ENCODE results near the gene CDH4.

The CDH4 gene

DNA sequence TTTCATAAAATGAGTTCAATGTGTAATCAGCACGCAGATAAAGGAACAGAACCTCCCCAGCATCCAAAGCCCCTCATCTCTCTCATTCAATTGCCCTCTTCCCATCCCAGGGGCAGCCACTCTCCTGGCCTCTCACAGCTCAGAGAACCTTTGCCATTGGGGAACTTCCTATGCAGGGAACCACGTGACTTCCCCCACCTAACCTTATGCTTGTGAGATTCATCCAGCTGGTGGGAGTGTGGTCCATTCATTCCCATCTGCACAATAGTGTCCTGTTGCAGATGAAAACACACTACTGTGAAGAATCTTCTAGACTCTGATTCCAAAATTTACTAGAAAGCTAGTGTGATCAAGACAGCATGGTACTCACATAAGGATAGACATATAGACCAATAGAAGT lies 299.3 kb downstream of the CDH4 start:
- no peak for DNase-seq
- H3K4me1 ChIP-seq (ENCODE audit: control insufficient read depth, low read depth, low read length): no peaks in the 10 kb centered on the region
- no peak overlapping the region for H2BK120ac ChIP-seq (ENCODE audit: low read depth, low read length)
- no CpG with 5 or more reads among the region's 2 CpGs for WGBS (ENCODE audit: extremely low coverage, insufficient coverage, low lambda C conversion rate)
- no peak overlapping the region for H3K18ac ChIP-seq (ENCODE audit: low read length)
- H3K4ac ChIP-seq (ENCODE audit: low read depth, low read length): no peak overlapping the region
- no peak overlapping the region for H2BK15ac ChIP-seq (replicated peaks; ENCODE audit: low read depth)
- H3K79me1 ChIP-seq (ENCODE audit: low read length): no peaks in the 10 kb centered on the region
- no peak overlapping the region for H3K4me3 ChIP-seq (ENCODE audit: low read length)
- no peaks in the 10 kb centered on the region for H3K36me3 ChIP-seq (ENCODE audit: control insufficient read depth, insufficient read depth, low read length)
- no peak overlapping the region for H4K5ac ChIP-seq (ENCODE audit: low read length)
- no peak overlapping the region for H3K4me2 ChIP-seq (ENCODE audit: low read length)
- no peak overlapping the region for H3K56ac ChIP-seq (ENCODE audit: low read length)
- H3K79me2 ChIP-seq (ENCODE audit: control insufficient read depth, insufficient read depth, low read length): no peaks in the 10 kb centered on the region
- H3K27ac ChIP-seq (ENCODE audit: low read depth, low read length): no peak overlapping the region
- no peaks in the 10 kb centered on the region for H3K27me3 ChIP-seq (ENCODE audit: insufficient read depth, low read length, poor library complexity)
- H2AK5ac ChIP-seq (ENCODE audit: low read length): no peak overlapping the region
- H2BK5ac ChIP-seq (ENCODE audit: low read length): no peak overlapping the region
- H4K8ac ChIP-seq (ENCODE audit: low read depth, low read length): no peak overlapping the region
- H3K23ac ChIP-seq (ENCODE audit: low read length): no peak overlapping the region
- H3K9ac ChIP-seq (ENCODE audit: low read length): no peak overlapping the region

DNA sequence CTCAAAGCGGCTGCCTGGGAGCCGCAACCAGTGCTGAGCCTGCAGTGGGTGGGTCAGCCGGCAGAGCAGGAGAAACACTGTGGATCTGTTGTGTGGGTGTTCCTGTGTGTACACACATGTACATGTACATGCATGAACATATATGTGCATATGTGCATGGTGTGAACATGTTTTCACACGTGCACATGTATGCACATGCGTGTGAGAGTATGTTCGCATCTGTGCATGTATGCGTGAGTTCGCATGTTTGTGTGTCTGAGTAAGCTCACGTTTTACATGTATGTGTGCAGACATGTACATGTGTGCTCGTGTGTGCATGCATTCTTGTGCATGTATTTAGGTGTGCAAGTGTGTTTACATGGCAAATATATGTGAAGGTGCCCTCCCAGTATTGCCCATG lies 302.6 kb downstream of the CDH4 start:
- Histone ChIP-seq H4K8ac (ENCODE audit: low read depth, low read length) (no peak overlapping the region), H3K27me3 (ENCODE audit: insufficient read depth, low read length, poor library complexity) (no peaks in the 10 kb centered on the region), H3K4ac (ENCODE audit: low read depth, low read length) (no peak overlapping the region), H2BK5ac (ENCODE audit: low read length) (no peak overlapping the region), H3K9ac (ENCODE audit: low read length) (no peak overlapping the region), H3K18ac (ENCODE audit: low read length) (no peak overlapping the region), H3K79me1 (ENCODE audit: low read length) (no peaks in the 10 kb centered on the region), H3K79me2 (ENCODE audit: control insufficient read depth, insufficient read depth, low read length) (no peaks in the 10 kb centered on the region), H3K4me2 (ENCODE audit: low read length) (no peak overlapping the region), H2AK5ac (ENCODE audit: low read length) (no peak overlapping the region), H3K36me3 (ENCODE audit: control insufficient read depth, insufficient read depth, low read length) (no peaks in the 10 kb centered on the region), H3K56ac (ENCODE audit: low read length) (no peak overlapping the region), H3K27ac (ENCODE audit: low read depth, low read length) (no peak overlapping the region), H2BK15ac (replicated peaks; ENCODE audit: low read depth) (no peak overlapping the region), H3K23ac (ENCODE audit: low read length) (no peak overlapping the region), H2BK120ac (ENCODE audit: low read depth, low read length) (no peak overlapping the region), H3K4me1 (ENCODE audit: control insufficient read depth, low read depth, low read length) (peaks cover 3% of the 10 kb centered on the region), H4K5ac (ENCODE audit: low read length) (no peak overlapping the region), H3K4me3 (ENCODE audit: low read length) (no peak overlapping the region)
- DNase-seq: no peak
- no CpG with 5 or more reads among the region's 10 CpGs for WGBS (ENCODE audit: extremely low coverage, insufficient coverage, low lambda C conversion rate)

DNA sequence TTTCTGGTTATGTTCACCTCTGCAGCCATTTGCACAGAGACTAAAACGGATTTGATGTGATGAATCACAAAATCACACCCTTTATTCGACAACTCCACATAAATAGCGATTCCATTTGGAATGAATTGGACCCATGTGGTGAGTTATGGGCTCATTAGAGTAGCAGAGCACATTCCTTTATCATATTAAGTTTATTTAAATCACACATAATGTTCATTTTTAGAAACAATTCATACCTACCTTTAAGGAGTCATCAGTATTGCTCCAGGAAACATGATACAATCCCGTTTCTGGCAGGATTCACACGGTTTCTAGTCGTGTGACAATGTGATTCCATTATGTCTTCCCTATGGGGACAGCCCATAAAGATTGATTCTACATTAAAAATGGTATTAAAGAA lies 303.5 kb downstream of the CDH4 start:
- Histone ChIP-seq H3K4me3 (ENCODE audit: low read length) (no peak overlapping the region), H4K8ac (ENCODE audit: low read depth, low read length) (no peak overlapping the region), H3K18ac (ENCODE audit: low read length) (no peak overlapping the region), H2BK15ac (replicated peaks; ENCODE audit: low read depth) (no peak overlapping the region), H3K27ac (ENCODE audit: low read depth, low read length) (no peak overlapping the region), H3K4me2 (ENCODE audit: low read length) (no peak overlapping the region), H3K79me1 (ENCODE audit: low read length) (no peaks in the 10 kb centered on the region), H2BK5ac (ENCODE audit: low read length) (no peak overlapping the region), H2AK5ac (ENCODE audit: low read length) (no peak overlapping the region), H4K5ac (ENCODE audit: low read length) (no peak overlapping the region), H3K9ac (ENCODE audit: low read length) (no peak overlapping the region), H3K79me2 (ENCODE audit: control insufficient read depth, insufficient read depth, low read length) (no peaks in the 10 kb centered on the region), H3K56ac (ENCODE audit: low read length) (no peak overlapping the region), H3K4me1 (ENCODE audit: control insufficient read depth, low read depth, low read length) (peaks cover 6% of the 10 kb centered on the region), H3K23ac (ENCODE audit: low read length) (no peak overlapping the region), H3K36me3 (ENCODE audit: control insufficient read depth, insufficient read depth, low read length) (no peaks in the 10 kb centered on the region), H3K27me3 (ENCODE audit: insufficient read depth, low read length, poor library complexity) (no peaks in the 10 kb centered on the region), H2BK120ac (ENCODE audit: low read depth, low read length) (no peak overlapping the region), H3K4ac (ENCODE audit: low read depth, low read length) (no peak overlapping the region)
- no CpG with 5 or more reads among the region's 6 CpGs for WGBS (ENCODE audit: extremely low coverage, insufficient coverage, low lambda C conversion rate)
- no peak for DNase-seq

DNA sequence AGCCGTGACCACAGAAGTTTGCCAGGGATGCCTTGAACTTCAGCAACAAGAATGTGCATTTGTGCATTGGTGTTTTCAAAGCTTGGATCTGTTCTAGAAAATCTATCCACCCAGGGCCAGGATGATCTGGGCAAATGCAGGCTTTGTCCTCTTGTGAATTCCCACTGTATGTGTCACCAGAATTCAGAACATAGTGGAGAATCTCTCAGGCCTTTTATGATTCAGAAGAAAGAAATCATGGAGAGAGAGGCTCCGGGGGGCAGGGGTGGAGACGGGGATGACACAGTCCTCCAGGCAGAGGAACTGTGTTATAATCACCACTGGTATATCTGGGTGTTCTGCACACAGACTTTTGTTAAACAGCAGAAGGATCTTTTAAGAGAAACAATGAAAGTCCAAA lies 304.1 kb downstream of the CDH4 start:
- Histone ChIP-seq H3K4me1 (ENCODE audit: control insufficient read depth, low read depth, low read length) (peaks cover 6% of the 10 kb centered on the region), H3K79me1 (ENCODE audit: low read length) (no peaks in the 10 kb centered on the region), H2AK5ac (ENCODE audit: low read length) (no peak overlapping the region), H2BK15ac (replicated peaks; ENCODE audit: low read depth) (no peak overlapping the region), H3K27me3 (ENCODE audit: insufficient read depth, low read length, poor library complexity) (no peaks in the 10 kb centered on the region), H3K18ac (ENCODE audit: low read length) (no peak overlapping the region), H3K4ac (ENCODE audit: low read depth, low read length) (no peak overlapping the region), H3K79me2 (ENCODE audit: control insufficient read depth, insufficient read depth, low read length) (no peaks in the 10 kb centered on the region), H3K36me3 (ENCODE audit: control insufficient read depth, insufficient read depth, low read length) (no peaks in the 10 kb centered on the region), H3K4me2 (ENCODE audit: low read length) (no peak overlapping the region), H3K23ac (ENCODE audit: low read length) (no peak overlapping the region), H3K27ac (ENCODE audit: low read depth, low read length) (no peak overlapping the region), H4K5ac (ENCODE audit: low read length) (no peak overlapping the region), H2BK120ac (ENCODE audit: low read depth, low read length) (no peak overlapping the region), H2BK5ac (ENCODE audit: low read length) (no peak overlapping the region), H3K56ac (ENCODE audit: low read length) (no peak overlapping the region), H3K9ac (ENCODE audit: low read length) (no peak overlapping the region), H3K4me3 (ENCODE audit: low read length) (no peak overlapping the region), H4K8ac (ENCODE audit: low read depth, low read length) (no peak overlapping the region)
- DNase-seq: no peak
- WGBS (ENCODE audit: extremely low coverage, insufficient coverage, low lambda C conversion rate): no CpG with 5 or more reads among the region's 3 CpGs

DNA sequence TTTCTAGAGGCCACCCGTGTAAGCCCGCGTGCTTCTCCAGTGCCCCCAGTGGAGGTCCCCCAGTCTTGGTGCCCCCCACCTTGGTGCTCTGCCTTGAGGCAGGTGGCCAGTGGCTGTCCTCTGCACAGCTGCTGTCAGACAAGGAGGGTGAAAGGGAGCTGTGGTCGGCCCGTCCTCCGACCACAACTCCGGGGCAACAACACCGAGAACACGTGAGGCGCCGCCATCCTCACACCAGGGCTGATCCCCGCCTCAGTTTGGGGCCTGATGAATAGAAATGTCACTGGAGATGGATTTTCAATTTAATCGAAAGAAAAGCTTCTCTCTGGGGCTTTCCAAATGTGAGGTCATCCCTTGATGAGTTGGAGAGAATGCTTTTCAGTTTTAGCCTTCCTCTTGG lies 304.6 kb downstream of the CDH4 start:
- Histone ChIP-seq H3K9ac (ENCODE audit: low read length) (no peak overlapping the region), H3K27ac (ENCODE audit: low read depth, low read length) (no peak overlapping the region), H2BK5ac (ENCODE audit: low read length) (no peak overlapping the region), H3K79me2 (ENCODE audit: control insufficient read depth, insufficient read depth, low read length) (no peaks in the 10 kb centered on the region), H4K8ac (ENCODE audit: low read depth, low read length) (no peak overlapping the region), H3K4me2 (ENCODE audit: low read length) (no peak overlapping the region), H3K27me3 (ENCODE audit: insufficient read depth, low read length, poor library complexity) (no peaks in the 10 kb centered on the region), H2BK15ac (replicated peaks; ENCODE audit: low read depth) (no peak overlapping the region), H3K23ac (ENCODE audit: low read length) (no peak overlapping the region), H3K36me3 (ENCODE audit: control insufficient read depth, insufficient read depth, low read length) (no peaks in the 10 kb centered on the region), H2BK120ac (ENCODE audit: low read depth, low read length) (no peak overlapping the region), H3K18ac (ENCODE audit: low read length) (no peak overlapping the region), H3K4ac (ENCODE audit: low read depth, low read length) (no peak overlapping the region), H3K79me1 (ENCODE audit: low read length) (no peaks in the 10 kb centered on the region), H2AK5ac (ENCODE audit: low read length) (no peak overlapping the region), H3K56ac (ENCODE audit: low read length) (no peak overlapping the region), H3K4me3 (ENCODE audit: low read length) (no peak overlapping the region), H4K5ac (ENCODE audit: low read length) (no peak overlapping the region), H3K4me1 (ENCODE audit: control insufficient read depth, low read depth, low read length) (peaks cover 6% of the 10 kb centered on the region)
- DNase-seq: no peak
- no CpG with 5 or more reads among the region's 13 CpGs for WGBS (ENCODE audit: extremely low coverage, insufficient coverage, low lambda C conversion rate)

DNA sequence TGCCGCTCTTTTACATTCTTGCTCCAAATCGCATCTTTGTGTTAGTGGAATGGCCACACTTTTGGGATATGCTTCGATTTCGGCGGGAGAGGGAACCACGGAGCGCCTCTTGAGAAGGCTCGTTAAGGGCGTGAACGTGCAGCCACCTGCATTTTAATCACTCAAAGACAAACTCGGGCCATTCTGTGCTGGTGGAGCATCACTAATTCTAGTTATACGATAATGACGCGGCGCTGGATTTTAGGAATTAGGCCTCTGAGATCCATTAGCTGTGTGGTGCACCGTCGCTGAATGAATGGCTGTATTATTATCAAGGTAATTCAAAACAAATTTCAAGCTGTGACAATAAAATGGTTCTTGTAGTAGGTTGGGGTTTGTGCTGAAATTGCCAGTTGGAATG lies 305.6 kb downstream of the CDH4 start:
- H3K27ac ChIP-seq (ENCODE audit: low read depth, low read length): no peak overlapping the region
- H3K36me3 ChIP-seq (ENCODE audit: control insufficient read depth, insufficient read depth, low read length): no peaks in the 10 kb centered on the region
- no peak overlapping the region for H3K4me3 ChIP-seq (ENCODE audit: low read length)
- no peak for DNase-seq
- H3K23ac ChIP-seq (ENCODE audit: low read length): no peak overlapping the region
- H2AK5ac ChIP-seq (ENCODE audit: low read length): no peak overlapping the region
- no peaks in the 10 kb centered on the region for H3K27me3 ChIP-seq (ENCODE audit: insufficient read depth, low read length, poor library complexity)
- no peaks in the 10 kb centered on the region for H3K79me1 ChIP-seq (ENCODE audit: low read length)
- H3K4me1 ChIP-seq (ENCODE audit: control insufficient read depth, low read depth, low read length): peaks cover 6% of the 10 kb centered on the region
- H3K18ac ChIP-seq (ENCODE audit: low read length): no peak overlapping the region
- no peak overlapping the region for H3K4me2 ChIP-seq (ENCODE audit: low read length)
- H4K8ac ChIP-seq (ENCODE audit: low read depth, low read length): no peak overlapping the region
- no peak overlapping the region for H4K5ac ChIP-seq (ENCODE audit: low read length)
- H3K9ac ChIP-seq (ENCODE audit: low read length): no peak overlapping the region
- no peak overlapping the region for H3K4ac ChIP-seq (ENCODE audit: low read depth, low read length)
- WGBS (ENCODE audit: extremely low coverage, insufficient coverage, low lambda C conversion rate): no CpG with 5 or more reads among the region's 17 CpGs
- H2BK5ac ChIP-seq (ENCODE audit: low read length): no peak overlapping the region
- no peak overlapping the region for H2BK15ac ChIP-seq (replicated peaks; ENCODE audit: low read depth)
- no peak overlapping the region for H2BK120ac ChIP-seq (ENCODE audit: low read depth, low read length)
- H3K56ac ChIP-seq (ENCODE audit: low read length): no peak overlapping the region
- no peaks in the 10 kb centered on the region for H3K79me2 ChIP-seq (ENCODE audit: control insufficient read depth, insufficient read depth, low read length)

All from mesendoderm (in vitro differentiated cells).